IMR-90 (cell line): ENCODE results near the gene ANTXR2. TPM values are rescaled to one million over a fixed set of nuclear protein-coding genes. Genes with fewer than 3 reads are reported as not detected.

ENCODE experiments used
- ATAC-seq: fragments of 200-7000 bp; cut with Tn5 transposase; 2 replicates; pipeline ENCODE4 v1.9.1; 2020; ENCODE audit warnings: low read depth, mild to moderate bottlenecking, moderate library complexity
- BruUV-seq: library from RNA; stranded (reverse); fragments of 400-500 nt; replicated peaks from 2 replicates; lab custom pipeline; 2021; lab: Mats Ljungman, UMichigan
- CTCF ChIA-PET: fragments of 300-600 bp; formaldehyde crosslinking; extraction: SDS; loops from one replicate; lab custom pipeline; 2021; ENCODE audit warnings: antibody characterized with exemption; lab: Yijun Ruan, JAX
- POLR2A ChIA-PET: fragments of 300-600 bp; sonication (Branson Sonifier 250); formaldehyde crosslinking; loops from one replicate; lab custom pipeline; 2022; ENCODE audit warnings: antibody characterized with exemption; ENCODE audit not compliant: unreplicated experiment; lab: Charles Lee
- DNase-seq: peaks from one replicate; pipeline ENCODE4 v3.0.0; 2013
- H2AFZ ChIP-seq: replicated peaks from 2 replicates; pipeline ENCODE3; 2013; ENCODE audit warnings: low read length, mild to moderate bottlenecking; ENCODE audit not compliant: poor library complexity
- H2AK5ac ChIP-seq: 2 replicates; pipeline ENCODE4 v1.6.1; 2013; ENCODE audit warnings: low read depth, low read length, inconsistent platforms
- H2AK9ac ChIP-seq: replicated peaks from 2 replicates; pipeline ENCODE3; 2013; ENCODE audit warnings: mild to moderate bottlenecking, low read depth, low read length, moderate library complexity; ENCODE audit not compliant: poor library complexity
- H2BK120ac ChIP-seq: 2 replicates; pipeline ENCODE4 v1.6.1; 2013; ENCODE audit warnings: low read depth, low read length, inconsistent platforms
- H2BK15ac ChIP-seq: 3 replicates; pipeline ENCODE4 v1.6.1; 2013; ENCODE audit warnings: low read depth, low read length, inconsistent platforms
- H2BK20ac ChIP-seq: 2 replicates; pipeline ENCODE4 v1.6.1; 2013; ENCODE audit warnings: low read depth, mild to moderate bottlenecking, inconsistent platforms, low read length, moderate library complexity
- H2BK5ac ChIP-seq: 2 replicates; pipeline ENCODE4 v1.6.1; 2013; ENCODE audit warnings: mild to moderate bottlenecking, low read depth, low read length, inconsistent platforms; ENCODE audit not compliant: poor library complexity, severe bottlenecking
- H3K14ac ChIP-seq: replicated peaks from 2 replicates; pipeline ENCODE4 v1.6.1; 2013; ENCODE audit warnings: low read depth, low read length, inconsistent platforms
- H3K18ac ChIP-seq: 2 replicates; pipeline ENCODE4 v1.6.1; 2013; ENCODE audit warnings: low read depth, low read length, control low read depth
- H3K23ac ChIP-seq: 2 replicates; pipeline ENCODE4 v1.6.1; 2013; ENCODE audit warnings: low read depth, low read length, inconsistent platforms
- H3K27ac ChIP-seq: 2 replicates; pipeline ENCODE4 v1.5.1; 2013; ENCODE audit warnings: mild to moderate bottlenecking, control low read depth, low read length; ENCODE audit not compliant: insufficient read depth
- H3K27me3 ChIP-seq: 2 replicates; pipeline ENCODE4 v1.6.1; 2013; ENCODE audit warnings: low read length; ENCODE audit not compliant: control insufficient read depth, insufficient read depth
- H3K36me3 ChIP-seq: 2 replicates; pipeline ENCODE4 v1.6.1; 2013; ENCODE audit warnings: low read length, mixed read lengths; ENCODE audit not compliant: control insufficient read depth, insufficient read depth
- H3K4ac ChIP-seq: 2 replicates; pipeline ENCODE4 v1.6.1; 2013; ENCODE audit warnings: low read depth, low read length, inconsistent platforms
- H3K4me1 ChIP-seq: 2 replicates; pipeline ENCODE4 v1.6.1; 2013; ENCODE audit warnings: low read length, mixed read lengths; ENCODE audit not compliant: control insufficient read depth, insufficient read depth
- H3K4me2 ChIP-seq: 2 replicates; pipeline ENCODE4 v1.6.1; 2013; ENCODE audit warnings: low read depth, mild to moderate bottlenecking, control low read depth, low read length, moderate library complexity
- H3K4me3 ChIP-seq: 2 replicates; pipeline ENCODE4 v1.5.1; 2013; ENCODE audit warnings: low read depth, mild to moderate bottlenecking, control low read depth, low read length, moderate library complexity; ENCODE audit not compliant: insufficient read depth
- H3K56ac ChIP-seq: 2 replicates; pipeline ENCODE4 v1.6.1; 2013; ENCODE audit warnings: low read length, inconsistent platforms; ENCODE audit not compliant: insufficient read depth; ENCODE audit errors: extremely low read depth
- H3K79me1 ChIP-seq, 2 experiments: 2 replicates each; pipeline ENCODE4 v1.6.1; 2013; ENCODE audit warnings: low read length in 2 of 2, inconsistent platforms in 1 of 2, low read depth in 1 of 2
- H3K9ac ChIP-seq: 2 replicates; pipeline ENCODE4 v1.6.1; 2013; ENCODE audit warnings: low read depth, low read length, control low read depth
- H3K9me1 ChIP-seq: 2 replicates; pipeline ENCODE4 v1.6.1; 2013; ENCODE audit warnings: low read length, inconsistent platforms; ENCODE audit not compliant: insufficient read depth
- H3K9me3 ChIP-seq: 2 replicates; pipeline ENCODE4 v1.6.1; 2013; ENCODE audit warnings: low read length; ENCODE audit not compliant: control insufficient read depth, insufficient read depth
- H4K20me1 ChIP-seq: 2 replicates; pipeline ENCODE4 v1.6.1; 2013; ENCODE audit warnings: low read length, inconsistent platforms; ENCODE audit not compliant: insufficient read depth
- H4K5ac ChIP-seq: 2 replicates; pipeline ENCODE4 v1.6.1; 2013; ENCODE audit warnings: mild to moderate bottlenecking, low read depth, low read length, control low read depth
- H4K8ac ChIP-seq, 2 experiments: 2 replicates each; pipeline ENCODE4 v1.6.1; 2013; ENCODE audit warnings: low read depth in 2 of 2, low read length in 2 of 2, control low read depth in 1 of 2, inconsistent platforms in 1 of 2
- H4K91ac ChIP-seq: 2 replicates; pipeline ENCODE4 v1.6.1; 2013; ENCODE audit warnings: low read depth, low read length, inconsistent platforms; ENCODE audit not compliant: insufficient read depth
- BHLHE40 ChIP-seq: fragments of 150-350 bp; IDR thresholded peaks from 2 replicates; pipeline ENCODE4 v1.6.1; 2016; ENCODE audit warnings: mild to moderate bottlenecking, low read depth, low read length
- CEBPB ChIP-seq: IDR thresholded peaks from 2 replicates; pipeline ENCODE4 v1.6.1; 2012; ENCODE audit warnings: low read depth, low read length, improper control_type of control experiment
- CHD1 ChIP-seq: IDR thresholded peaks from 2 replicates; pipeline ENCODE4 v1.6.1; 2012; ENCODE audit warnings: low read depth, low read length, improper control_type of control experiment
- CTCF ChIP-seq: conservative IDR thresholded peaks from 2 replicates; pipeline ENCODE4 v1.5.1; 2012; ENCODE audit warnings: mild to moderate bottlenecking, low read depth, low read length, improper control_type of control experiment
- FOS ChIP-seq: fragments of 150-350 bp; IDR thresholded peaks from 2 replicates; pipeline ENCODE4 v1.6.1; 2016; ENCODE audit warnings: low read depth, low read length
- MAZ ChIP-seq: IDR thresholded peaks from 2 replicates; pipeline ENCODE4 v1.6.1; 2012; ENCODE audit warnings: low read depth, mild to moderate bottlenecking, low read length, improper control_type of control experiment, moderate library complexity, borderline replicate concordance
- MXI1 ChIP-seq: IDR thresholded peaks from 2 replicates; pipeline ENCODE4 v1.6.1; 2012; ENCODE audit warnings: low read depth, mild to moderate bottlenecking, low read length, moderate library complexity, borderline replicate concordance
- NFE2L2 ChIP-seq: fragments of 150-350 bp; IDR thresholded peaks from 2 replicates; pipeline ENCODE4 v1.6.1; 2016; ENCODE audit warnings: low read depth, mild to moderate bottlenecking, low read length
- POLR2A ChIP-seq: IDR thresholded peaks from 2 replicates; pipeline ENCODE4 v1.6.1; 2012; ENCODE audit warnings: mild to moderate bottlenecking, low read depth, low read length
- RAD21 ChIP-seq: IDR thresholded peaks from 2 replicates; pipeline ENCODE4 v1.6.1; 2012; ENCODE audit warnings: low read length, improper control_type of control experiment
- RCOR1 ChIP-seq: IDR thresholded peaks from 2 replicates; pipeline ENCODE4 v1.6.1; 2012; ENCODE audit warnings: mild to moderate bottlenecking, low read length, improper control_type of control experiment; ENCODE audit not compliant: insufficient replicate concordance
- RFX5 ChIP-seq: IDR thresholded peaks from 2 replicates; pipeline ENCODE4 v1.8.0; 2012; ENCODE audit warnings: low read depth, mild to moderate bottlenecking, low read length, moderate library complexity
- SMC3 ChIP-seq: fragments of 150-350 bp; IDR thresholded peaks from 2 replicates; pipeline ENCODE4 v1.6.1; 2016; ENCODE audit warnings: low read depth, mild to moderate bottlenecking, antibody characterized with exemption, low read length, moderate library complexity
- USF2 ChIP-seq: fragments of 150-350 bp; IDR thresholded peaks from 2 replicates; pipeline ENCODE4 v1.6.1; 2017; ENCODE audit warnings: mild to moderate bottlenecking, antibody characterized with exemption, low read length, low read depth
- WGBS, 2 experiments: methylation state at CpG; one replicate each; pipeline versions ENCODE4 v1.1.5 to v1.1.7; 2013; ENCODE audit warnings: missing lambda C conversion rate in 2 of 2; ENCODE audit not compliant: insufficient read length in 1 of 2; ENCODE audit errors: extremely low coverage in 2 of 2; 5-methylcytosine and 5-hydroxymethylcytosine counted together
- dilution Hi-C: fragments of 300-500 bp; cut with HindIII; formaldehyde crosslinking; loops from one replicate; pipeline ENCODE4 v1.14.3; 2018; ENCODE audit warnings: low sequenced_read_pairs; ENCODE audit not compliant: unreplicated experiment
- in situ Hi-C: fragments of 300-500 bp; cut with MboI; formaldehyde crosslinking; loops from 3 replicates; pipeline ENCODE4 v1.14.3; 2019; ENCODE audit warnings: low sequenced_read_pairs, inconsistent platforms, mixed read lengths
- intact Hi-C: fragments of 100-400 bp; cut with micrococcal nuclease; formaldehyde crosslinking; loops from 2 replicates; pipeline ENCODE4 v1.10.0; 2022
- polyA plus RNA-seq, 3 experiments: library from polyadenylated mRNA; depleted of rRNA; stranded (reverse); fragments of >200 nt; gene quantifications; 2 replicates each; pipeline ENCODE4 v1.2.3, GENCODE V29; 2012; ENCODE audit warnings: low replicate concordance in 1 of 3
- total RNA-seq: library from RNA; depleted of rRNA; stranded (reverse); fragments of >200 nt; gene quantifications from 2 replicates; pipeline ENCODE4 v1.2.3, GENCODE V29; 2012

The ANTXR2 gene
- total and polyA plus RNA-seq, 2 of the 4 experiments (the other 2 are of a cell fraction) = 46.8 to 88.5 TPM

GRCh38 chr4:79872738-79873137 is 200.3 kb downstream of the ANTXR2 start:
- TF ChIP-seq RAD21 = no peak
- no peak for TF ChIP-seq CEBPB
- no peak for TF ChIP-seq NFE2L2
- TF ChIP-seq FOS = no peak
- TF ChIP-seq SMC3 = no peak
- no peak for TF ChIP-seq POLR2A
- TF ChIP-seq USF2 = no peak
- no peak for TF ChIP-seq MXI1
- TF ChIP-seq BHLHE40 = no peak
- TF ChIP-seq RCOR1 = no peak
- TF ChIP-seq RFX5 = no peak
- TF ChIP-seq CTCF = no peak
- TF ChIP-seq MAZ = no peak
- TF ChIP-seq CHD1 = no peak
- dilution Hi-C loops = no loop called here
- H3K9me1 ChIP-seq = no peaks in the 10 kb centered on the region
- H2AFZ ChIP-seq = no peak overlapping the region
- ATAC-seq (no peak), DNase-seq (no peak)
- no TSS peak for BruUV-seq
- H3K9me3 ChIP-seq = no peaks in the 10 kb centered on the region
- no peak overlapping the region for H3K4ac ChIP-seq
- no peak overlapping the region for H3K27ac ChIP-seq
- no peak overlapping the region for H3K9ac ChIP-seq
- intact Hi-C loops = no loop called here
- H3K79me1 ChIP-seq = no peaks in the 10 kb centered on the region
- H3K14ac ChIP-seq = no peak overlapping the region
- WGBS, 2 experiments = no CpG with 5 or more reads among the region's 1 CpG
- no peak overlapping the region for H3K4me3 ChIP-seq
- no peak overlapping the region for H2BK5ac ChIP-seq
- no peak overlapping the region for H3K23ac ChIP-seq
- H2AK9ac ChIP-seq = no peak overlapping the region
- H3K18ac ChIP-seq = no peak overlapping the region
- H2BK120ac ChIP-seq = no peak overlapping the region
- H4K8ac ChIP-seq = no peak overlapping the region
- no peaks in the 10 kb centered on the region for H4K20me1 ChIP-seq
- H3K4me2 ChIP-seq = no peak overlapping the region
- CTCF ChIA-PET = no interaction called here
- H2AK5ac ChIP-seq = no peak overlapping the region
- no peaks in the 10 kb centered on the region for H3K36me3 ChIP-seq
- in situ Hi-C loops = no loop called here
- H3K56ac ChIP-seq = no peak overlapping the region
- no peaks in the 10 kb centered on the region for H3K27me3 ChIP-seq
- POLR2A ChIA-PET = no interaction called here
- H3K4me1 ChIP-seq = no peaks in the 10 kb centered on the region
- H2BK15ac ChIP-seq = no peak overlapping the region
- no peak overlapping the region for H4K5ac ChIP-seq
- H4K91ac ChIP-seq = no peak overlapping the region
- H2BK20ac ChIP-seq = no peak overlapping the region
